SKM-1 (cell line): ENCODE measurements around the gene TLNRD1.

ENCODE experiments used
- DNase-seq: peaks from one replicate; lab custom pipeline; 2025; ENCODE audit not compliant: unreplicated experiment; lab: John Stamatoyannopoulos, UW

TLNRD1 gene

GRCh38 chr15:80977627-80978036, 23.1 kb upstream of the TLNRD1 start:
- DNase-seq = peak; percentile 54

GRCh38 chr15:80978685-80979329, 21.9 kb upstream of the TLNRD1 start:
- DNase-seq = no peak

- no peak for DNase-seq
These were observed 21.1 kb upstream of the TLNRD1 start for GRCh38 chr15:80979538-80980200.

GRCh38 chr15:80982205-80982604, 18.5 kb upstream of the TLNRD1 start:
- DNase-seq = no peak

DNA sequence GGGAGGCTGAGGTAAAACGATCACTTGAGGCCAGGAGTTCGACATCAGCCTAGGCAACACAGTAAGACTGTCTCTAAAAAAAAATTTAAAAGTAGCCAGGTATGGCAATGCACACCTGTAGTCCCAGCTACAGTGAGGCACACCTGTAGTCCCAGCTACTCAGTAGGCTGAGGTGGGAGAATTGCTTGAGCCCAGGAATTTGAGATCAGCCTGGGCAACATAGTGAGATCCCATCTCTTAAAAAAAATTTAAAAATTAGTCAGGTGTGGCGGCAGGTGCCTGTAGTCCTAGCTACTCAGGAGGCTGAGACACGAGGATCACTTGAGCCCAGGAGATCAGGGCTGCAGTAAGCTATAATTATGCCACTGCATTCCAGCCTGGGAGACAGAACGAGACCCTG, 17.9 kb upstream of the TLNRD1 start:
- DNase-seq = no peak

DNA sequence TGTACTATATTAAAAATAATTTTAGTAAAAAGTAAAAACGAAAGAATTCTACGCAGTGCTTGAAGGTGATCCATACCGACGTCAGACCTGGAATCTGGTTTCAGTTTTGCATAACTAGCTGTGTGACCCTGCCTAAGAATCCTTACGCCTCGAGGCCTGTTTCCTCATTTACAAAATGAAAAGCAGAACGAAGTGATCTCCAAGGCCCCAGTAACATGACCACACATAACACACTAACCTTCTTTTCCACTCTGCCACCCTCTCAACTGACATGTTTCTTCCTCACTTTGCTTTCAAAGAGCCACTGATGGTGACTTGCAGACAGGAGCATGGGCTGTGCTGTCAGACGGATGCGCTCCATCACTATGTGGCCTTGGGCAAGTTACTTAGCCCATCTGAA, 15.9 kb upstream of the TLNRD1 start:
- DNase-seq = peak; percentile 88

- no peak for DNase-seq
These were observed 14.7 kb upstream of the TLNRD1 start for GRCh38 chr15:80985981-80986380.

GRCh38 chr15:80986487-80986886, 14.2 kb upstream of the TLNRD1 start:
- no peak for DNase-seq

DNA sequence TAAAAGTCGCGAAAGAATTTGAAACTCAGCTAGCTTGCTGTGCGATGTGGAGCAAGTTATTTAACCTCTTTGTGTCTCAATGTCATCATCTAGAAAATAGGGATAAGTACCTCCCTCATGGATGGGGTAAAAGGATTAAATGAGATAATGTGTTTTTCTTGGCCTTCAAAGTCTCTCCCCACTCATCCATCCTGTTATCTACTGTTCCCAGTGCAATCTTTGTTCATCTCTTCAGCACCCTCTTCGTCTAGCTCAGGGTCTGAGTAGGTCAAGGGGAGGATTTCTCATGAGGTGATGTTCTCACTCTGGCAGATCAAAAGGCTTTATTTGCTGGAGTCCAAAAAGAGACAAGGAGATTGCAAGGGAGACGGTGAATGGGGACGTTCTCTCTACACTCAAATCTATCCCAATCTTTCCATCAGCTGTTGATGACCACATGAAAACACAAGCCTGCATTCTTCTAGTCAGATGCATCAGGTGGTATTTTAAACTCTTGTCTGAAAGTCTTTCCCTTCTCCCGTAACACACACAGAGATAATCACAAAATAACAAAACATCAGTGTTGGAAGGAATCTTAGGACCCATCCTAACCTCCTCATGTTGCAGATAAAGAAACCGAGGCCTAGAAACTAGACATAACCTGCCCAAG, 12.5 kb upstream of the TLNRD1 start:
- no peak for DNase-seq

GRCh38 chr15:80989081-80989517, 11.6 kb upstream of the TLNRD1 start:
- DNase-seq = no peak

GRCh38 chr15:80989518-80990478, 10.9 kb upstream of the TLNRD1 start, which contains the start of gene MESD:
Gene MESD, minus strand, starts transcription at chr15:80989819. Its CDS starts 28 bp downstream, at chr15:80989791.
- DNase-seq = peak; percentile 81

DNA sequence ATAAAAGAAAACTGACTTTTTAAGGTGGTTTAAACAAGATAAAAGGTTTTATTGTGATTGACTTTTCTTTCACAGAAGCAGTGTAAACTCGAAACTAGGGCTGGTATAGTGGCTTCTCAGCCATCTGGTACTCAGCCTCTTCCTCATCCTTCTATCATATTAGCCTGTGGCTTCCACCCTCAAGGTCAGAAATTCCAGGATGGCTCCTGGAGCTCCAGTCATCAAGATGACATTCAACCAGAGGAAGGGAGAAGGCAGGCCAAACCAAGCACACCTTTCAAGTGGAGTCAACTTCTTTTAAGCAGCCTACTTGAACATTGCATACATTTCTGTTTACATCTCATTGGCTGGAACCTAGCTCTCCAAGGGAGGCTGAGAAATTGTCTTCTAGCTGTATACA, 9.8 kb upstream of the TLNRD1 start:
- DNase-seq = no peak

DNA sequence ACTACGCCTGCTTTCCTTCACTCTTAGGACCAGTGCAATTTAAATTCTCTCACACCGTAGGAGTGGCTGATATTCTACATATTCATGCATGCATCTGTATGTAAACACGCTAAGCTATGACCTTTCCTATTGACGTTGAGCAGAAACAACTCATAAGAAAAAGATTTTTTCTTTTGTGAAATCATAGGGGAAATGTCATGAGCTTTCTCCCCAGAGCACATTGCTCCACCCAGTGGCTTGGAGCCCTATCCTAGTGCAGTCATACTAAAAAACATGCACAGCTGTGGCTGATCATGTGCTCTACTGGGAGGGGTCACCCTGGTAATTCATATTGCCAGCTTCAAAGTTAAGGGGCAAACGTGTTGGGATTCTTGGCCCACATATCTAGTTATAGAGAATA, 9.3 kb upstream of the TLNRD1 start:
- no peak for DNase-seq

GRCh38 chr15:80992006-80992405, 8.7 kb upstream of the TLNRD1 start:
- DNase-seq = no peak

DNA sequence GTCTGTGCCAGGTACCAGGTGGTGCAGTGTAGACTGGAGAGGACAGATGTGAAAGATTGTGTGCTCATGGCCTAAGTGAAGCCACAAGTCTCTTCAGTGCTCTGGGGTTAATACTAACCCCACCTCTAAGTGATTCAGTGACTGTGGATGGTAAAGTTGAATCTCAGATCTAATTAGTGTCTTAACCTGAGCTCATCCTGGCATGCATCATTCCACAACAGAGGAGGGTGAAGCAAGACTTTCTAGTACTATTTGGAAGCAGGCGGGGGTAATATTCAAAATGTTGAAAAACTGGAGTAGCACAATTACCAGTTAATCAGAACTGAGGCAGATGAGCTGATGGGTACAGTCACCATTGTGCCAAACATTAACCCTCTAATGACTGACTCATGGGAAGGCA, 8.3 kb upstream of the TLNRD1 start:
- DNase-seq = no peak

- no peak for DNase-seq
These were observed 4.5 kb upstream of the TLNRD1 start for GRCh38 chr15:80996247-80996646.

GRCh38 chr15:80997692-80998091, 3.0 kb upstream of the TLNRD1 start:
- DNase-seq = no peak

GRCh38 chr15:80998251-80998650, 2.5 kb upstream of the TLNRD1 start:
- no peak for DNase-seq

GRCh38 chr15:80999623-81000036, 1.1 kb upstream of the TLNRD1 start:
- DNase-seq = no peak

DNA sequence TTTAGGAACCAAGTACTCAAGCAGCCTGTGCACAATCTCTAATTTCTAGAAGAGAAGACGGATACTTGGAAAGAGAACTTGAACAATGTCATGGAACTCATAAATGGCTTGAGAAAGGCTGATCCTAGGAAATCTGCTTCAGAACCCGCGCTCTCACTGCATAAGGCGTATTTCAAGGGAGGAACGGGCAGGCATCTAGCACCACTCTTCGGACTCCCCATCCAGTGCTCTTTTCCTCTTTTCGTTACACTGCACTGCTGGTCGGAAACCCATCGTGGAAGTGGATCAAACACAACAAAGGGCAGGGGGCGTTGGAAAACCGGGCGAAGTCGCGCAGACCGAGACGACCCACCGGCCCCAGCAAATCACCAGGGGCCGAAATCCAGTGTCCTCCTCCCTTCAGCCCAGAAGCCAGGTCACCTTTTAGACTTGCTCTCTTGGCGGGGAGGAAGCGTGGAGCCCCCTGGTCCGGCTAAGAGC, 539 bp upstream of the TLNRD1 start:
- DNase-seq = no peak
